Skin of body (tissue), 2 donors: ENCODE measurements around the gene FAAP100. TPM values are rescaled to one million over a fixed set of nuclear protein-coding genes. Genes with fewer than 3 reads are reported as not detected.

Source experiments
- DNase-seq: peaks from one replicate; lab custom pipeline; 2025; lab: John Stamatoyannopoulos, UW
- total RNA-seq: library from RNA; depleted of rRNA; stranded (reverse); fragments of >200 nt; gene quantifications from one replicate; pipeline ENCODE4 v1.2.3, GENCODE V29; 2014

The FAAP100 gene
- total RNA-seq, 1 donor from 2014 or later = 12.4 TPM

DNA sequence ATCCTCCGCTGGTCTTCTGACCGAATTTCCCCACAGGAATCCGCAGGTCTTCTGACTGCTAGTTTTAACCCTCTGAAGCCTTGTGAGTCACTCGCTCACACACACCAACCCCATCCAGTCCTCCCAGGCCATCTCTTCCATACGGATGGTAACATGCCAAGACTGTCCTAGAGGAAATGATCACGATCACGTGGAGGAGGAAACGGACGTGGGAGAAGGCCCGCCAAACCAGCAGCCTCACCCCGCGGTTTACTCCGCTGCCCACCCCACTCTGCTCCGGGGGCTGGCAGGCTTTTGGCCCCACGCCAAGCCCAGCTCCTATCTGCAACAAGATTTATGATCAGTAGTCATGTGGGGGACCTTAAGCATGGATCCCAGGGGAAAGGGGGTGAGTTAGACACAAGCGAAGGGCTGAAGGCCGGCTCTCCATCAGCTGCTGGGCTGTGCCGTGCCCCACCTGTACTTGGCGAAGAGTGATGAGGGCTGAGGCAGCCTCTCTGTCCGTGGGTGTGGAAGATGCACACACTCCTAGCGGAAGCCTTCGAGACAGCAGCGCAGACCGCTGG lies 1.5 kb upstream of the FAAP100 start:
- DNase-seq = no peak

DNA sequence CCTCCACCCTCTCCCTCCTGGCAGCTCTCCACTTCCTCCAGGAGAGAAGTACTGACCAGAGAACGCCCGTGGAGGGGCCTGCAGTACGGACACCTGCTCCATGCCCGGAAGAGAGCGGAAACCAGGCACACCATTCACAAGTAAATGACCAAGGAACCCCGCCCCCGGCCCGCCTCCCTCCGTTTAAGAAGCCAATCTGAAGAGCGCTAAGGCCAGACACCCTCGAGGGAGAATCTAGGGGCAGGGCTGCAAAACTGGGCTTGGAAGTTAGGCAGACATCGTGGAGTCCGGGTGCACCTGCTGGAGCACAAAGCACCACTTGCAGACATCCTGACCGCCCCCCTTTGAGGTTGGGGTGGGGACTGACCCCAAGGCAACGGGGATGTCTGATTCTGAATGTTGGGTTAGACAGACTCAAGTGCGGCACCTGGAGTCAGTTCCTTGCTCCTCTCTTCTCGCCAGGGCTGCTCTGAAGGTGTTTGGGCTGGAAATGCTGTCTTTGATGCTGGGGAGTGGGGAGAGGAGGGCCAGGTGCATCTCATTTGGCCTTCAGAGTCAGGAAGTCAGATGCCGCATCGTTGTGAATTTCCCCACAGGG lies 964 bp upstream of the FAAP100 start:
- DNase-seq = peak; percentile 30

DNA sequence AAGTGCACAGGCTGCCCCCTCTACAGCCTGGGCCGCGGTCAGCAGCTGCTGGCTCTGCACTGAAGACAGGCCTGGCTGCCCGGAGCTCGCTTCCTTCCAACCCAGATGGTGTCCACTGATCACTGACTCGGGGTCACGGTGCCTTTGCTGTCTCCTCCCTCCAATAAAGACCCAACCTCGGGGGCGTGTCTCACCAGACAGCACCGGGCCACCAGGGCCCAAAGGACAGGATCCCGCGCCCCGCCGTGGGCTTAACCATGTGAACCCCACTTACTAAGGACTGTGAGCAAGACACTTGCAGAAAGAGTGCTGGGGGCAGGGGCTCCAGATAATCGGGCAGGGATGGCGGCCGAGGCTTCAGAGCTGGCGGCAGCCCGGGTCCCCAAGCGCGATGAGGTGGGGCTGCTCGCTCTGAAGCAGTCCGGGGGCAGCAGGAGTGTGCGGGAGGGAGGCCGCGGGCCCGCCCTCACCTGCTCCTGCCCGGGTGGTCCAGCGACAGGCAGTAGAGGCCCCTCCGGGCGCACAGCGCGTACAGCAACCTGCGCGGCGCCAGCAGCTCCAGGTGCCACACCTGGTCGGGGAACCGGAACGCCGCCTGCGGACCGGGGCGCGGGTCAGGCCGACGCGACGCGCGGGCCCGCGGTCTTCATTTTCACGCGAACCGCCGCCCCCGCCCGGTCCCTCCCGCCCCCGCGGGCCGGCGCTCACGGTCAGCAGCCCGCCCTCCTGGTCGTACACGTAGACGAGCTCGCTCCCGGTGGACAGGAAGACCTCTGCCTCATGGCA lies 502 bp downstream of the FAAP100 start:
- DNase-seq = no peak

DNA sequence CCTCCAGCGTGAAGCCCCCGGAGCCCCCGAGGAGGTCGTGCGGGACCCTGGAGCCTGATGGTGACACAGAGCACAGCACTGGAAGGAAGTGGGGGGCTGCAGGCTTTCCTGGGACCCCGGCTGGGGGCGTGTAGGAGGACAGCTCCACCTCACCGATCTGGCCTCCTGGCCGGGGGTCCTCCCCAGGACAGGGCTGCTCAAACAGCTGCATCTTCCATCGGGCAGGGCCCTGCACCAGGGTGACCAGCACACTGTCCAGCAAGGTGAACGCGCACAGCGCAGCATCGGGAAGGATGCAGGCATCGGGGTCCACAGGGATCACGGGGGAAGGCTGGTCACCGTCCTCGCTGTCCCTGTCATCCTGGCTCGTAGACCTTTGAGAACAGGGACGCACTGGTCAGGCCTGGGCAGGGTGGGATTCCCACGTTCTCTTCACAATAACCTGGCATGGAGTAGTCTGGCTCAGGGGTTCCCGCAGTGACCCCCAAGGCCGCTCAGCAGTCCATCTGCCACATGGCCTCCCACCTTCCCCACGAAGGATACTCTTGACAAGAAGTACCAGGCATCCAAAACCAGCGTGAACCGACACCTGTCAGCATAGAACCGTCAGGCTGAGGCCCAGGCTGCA lies 1.2 kb downstream of the FAAP100 start:
- DNase-seq = no peak

DNA sequence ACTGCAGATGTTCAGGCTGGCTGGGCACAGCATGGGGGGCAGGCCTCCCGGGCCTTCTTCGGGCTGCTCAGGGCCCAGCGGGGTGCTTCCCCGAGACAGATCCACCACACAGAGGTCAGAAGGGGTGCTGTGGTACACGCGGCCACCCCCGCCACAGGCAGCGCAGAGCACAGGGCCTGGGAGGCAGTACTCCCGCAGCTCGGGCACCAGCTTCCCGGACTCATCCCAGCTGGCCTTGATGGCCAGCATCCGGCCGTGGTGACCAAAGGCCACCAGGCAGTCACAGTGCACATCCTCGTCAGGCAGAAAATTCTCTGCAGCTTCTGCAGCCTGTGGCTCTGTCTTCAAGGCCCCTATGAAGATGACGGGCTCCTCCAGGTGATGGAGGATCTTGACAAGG lies 1.9 kb downstream of the FAAP100 start:
- no peak for DNase-seq

DNA sequence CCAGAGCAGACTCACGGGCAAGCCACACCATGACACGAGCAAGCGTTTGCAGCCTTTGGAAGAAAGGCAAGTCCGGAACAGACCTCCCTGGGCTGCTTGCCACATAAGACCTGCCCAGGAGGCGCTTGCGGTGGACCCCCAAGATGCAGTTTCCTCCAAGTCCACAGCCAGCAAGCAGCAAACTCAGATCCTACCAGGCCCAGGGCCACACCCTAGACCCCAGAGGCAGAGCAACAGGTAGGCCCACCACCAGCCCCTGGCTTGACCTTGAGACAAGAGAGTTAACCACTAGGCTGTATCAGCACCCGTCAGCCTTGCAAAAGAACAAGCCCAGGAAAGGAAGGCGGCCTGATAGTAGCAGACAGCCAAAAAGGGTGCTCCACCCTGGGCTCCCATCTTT lies 2.3 kb downstream of the FAAP100 start:
- no peak for DNase-seq

DNA sequence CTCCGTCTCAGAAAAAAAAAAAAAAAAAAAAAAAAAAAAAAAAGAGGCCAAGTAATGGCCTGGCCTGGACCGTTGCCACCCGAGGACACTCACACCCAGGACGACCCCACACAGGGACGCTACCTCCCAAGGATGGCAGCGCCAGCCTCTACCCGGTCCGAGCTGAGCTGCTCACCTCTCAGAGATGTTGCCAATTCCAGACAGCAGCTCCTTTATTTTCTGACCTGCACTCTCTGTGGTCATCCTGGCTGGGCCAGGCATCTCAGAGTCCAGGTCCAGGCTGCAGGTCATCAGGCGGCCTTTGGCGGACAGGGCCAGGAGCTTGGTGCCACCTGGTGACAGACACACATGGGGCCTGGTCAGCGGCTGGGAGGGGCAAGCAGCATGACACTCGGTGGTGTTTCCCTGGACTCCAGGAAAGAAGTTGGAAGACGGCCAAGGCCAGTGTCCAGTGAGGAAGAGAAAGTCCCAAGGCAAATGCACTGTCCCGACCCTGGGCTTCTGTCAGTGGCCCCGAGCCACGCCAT lies 3.1 kb downstream of the FAAP100 start:
- no peak for DNase-seq

DNA sequence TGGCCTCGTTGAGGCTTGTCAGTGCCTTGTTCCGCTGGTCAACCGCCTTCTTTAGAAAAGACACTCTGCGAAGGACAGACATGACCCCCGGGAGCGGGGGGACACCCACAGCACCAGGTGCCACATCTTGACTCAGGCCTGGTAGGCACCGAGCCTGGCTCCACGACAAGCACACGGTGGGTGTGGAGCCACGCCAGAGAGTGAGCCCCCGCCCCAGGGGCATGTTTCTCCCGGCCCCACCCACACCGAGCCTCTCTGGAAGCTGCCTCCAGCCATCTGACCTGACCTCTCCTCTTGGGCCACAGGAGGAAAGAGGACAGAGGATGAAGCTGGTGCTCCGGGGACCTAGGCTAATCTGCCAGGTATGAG lies 4.6 kb downstream of the FAAP100 start:
- DNase-seq = no peak

DNA sequence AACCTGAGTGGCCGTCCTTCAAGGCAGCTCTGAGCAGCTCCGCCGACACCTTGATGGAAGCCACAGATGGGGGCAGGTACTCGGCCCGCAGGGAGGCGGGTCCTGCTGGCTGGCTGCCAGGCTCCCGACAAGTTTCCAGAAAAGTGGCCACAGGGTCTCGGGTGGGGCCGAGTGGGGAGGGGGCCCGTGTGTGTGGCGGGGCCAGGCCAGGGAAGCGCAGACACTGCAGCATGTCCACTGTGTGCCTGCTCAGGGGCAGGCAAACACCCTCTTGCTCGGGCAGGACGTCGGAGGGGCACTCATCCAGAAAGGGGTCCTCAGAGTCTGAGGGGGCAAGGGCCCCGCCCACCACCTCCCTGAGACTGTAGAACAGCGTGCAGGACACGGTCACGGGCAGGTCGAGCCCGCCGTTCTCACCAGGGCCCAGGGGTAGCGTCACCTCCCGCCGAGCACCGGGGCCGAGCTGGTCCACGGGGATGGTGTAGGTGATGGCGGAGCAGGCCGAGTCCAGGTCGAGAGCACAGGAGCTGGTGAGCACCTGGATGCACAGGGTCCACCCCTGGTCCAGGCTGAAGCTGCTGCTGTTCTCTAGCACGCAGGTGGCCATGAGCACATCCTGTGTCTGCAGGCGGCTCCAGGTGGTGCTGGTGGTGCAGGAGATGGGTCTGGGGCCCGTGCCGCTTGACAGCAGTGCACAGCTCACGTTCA lies 5.1 kb downstream of the FAAP100 start:
- no peak for DNase-seq

DNA sequence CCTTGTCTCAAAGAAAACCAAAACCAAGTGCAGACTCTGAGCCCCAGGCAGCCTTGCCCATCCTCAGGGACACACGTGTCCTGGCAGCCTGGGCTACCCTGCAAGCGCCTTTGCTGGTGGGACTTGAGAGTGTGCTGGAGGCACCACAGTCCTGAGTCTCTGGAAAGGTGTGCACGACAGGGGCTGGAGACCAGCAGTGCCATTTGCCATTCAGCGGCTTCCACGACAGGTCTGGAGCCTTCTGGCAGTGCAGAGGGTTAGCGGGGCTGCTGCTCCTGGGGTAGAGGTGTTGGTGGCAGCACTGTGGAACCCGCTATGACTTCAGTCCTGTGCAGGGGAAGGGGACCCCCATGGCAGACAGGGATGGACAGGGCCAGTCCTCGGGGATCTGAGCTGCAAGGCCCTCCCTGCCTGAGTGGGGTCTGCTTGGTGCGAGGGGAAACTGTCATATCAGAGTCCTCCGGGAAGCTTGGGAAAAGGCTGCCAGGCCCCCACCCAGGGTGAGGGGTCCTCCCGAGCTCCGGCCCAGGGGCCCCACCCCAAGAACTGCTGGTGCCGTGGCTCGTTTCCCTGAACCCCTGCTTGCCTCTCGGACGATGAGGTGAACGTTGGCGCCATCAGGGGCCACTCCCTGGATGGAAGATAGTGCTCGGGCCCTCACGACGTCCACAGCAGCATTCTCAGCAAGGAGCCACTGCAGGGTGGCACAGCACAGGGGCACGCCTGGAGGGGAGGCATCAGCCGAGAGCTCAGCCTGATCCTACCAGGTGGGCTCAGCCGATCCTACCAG lies 6.8 kb downstream of the FAAP100 start:
- DNase-seq = no peak

DNA sequence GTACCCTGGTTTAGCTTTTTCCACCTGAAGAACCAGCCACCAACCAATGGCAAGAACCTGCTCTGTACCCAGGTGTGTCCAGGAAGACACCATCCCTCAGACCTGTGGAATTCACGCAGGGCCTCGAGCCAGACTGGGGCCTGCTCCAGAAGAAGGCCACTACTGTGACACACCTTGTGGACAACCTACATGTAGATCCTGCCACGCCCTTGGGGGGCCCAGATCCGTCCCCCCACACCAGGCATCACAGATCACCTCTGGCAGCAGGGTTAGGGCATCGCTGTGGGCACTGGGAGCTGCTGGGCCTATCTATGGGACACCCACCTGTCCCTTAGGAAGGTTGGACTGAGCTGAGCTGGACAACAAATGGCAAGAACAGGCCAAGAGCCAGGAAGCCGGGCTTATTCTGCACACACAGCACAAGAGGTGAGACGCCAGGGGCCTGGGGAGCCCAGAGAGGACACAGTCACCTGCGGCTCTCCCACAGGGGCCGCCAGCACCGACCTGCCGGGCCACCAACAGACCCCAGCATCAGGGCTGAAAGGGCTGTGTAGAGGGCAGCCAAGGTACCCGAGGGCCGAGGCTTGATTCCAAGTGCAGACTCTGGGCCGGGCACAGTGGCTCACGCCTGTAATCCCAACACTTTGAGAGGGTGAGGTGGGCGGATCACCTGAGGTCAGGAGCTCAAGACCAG lies 7.7 kb downstream of the FAAP100 start:
- DNase-seq = no peak

DNA sequence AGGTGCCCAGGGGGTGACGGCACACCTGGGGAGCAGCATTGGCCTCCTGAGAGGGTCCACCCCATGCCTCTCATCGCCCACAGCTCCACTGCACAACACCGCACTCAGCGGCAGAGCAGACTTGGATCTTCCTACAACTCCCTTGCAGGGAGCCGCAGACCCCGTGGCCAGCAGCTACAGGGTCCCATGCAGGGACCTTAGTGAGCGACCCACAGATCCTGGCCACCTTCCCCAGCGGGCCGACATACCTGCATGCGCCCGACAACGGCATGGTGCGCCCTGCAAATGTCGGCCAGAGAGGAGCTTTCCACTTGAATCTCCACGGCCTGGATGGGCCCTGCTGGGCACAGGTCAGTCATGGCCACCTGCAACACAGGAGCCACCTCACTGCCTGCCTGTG lies 8.4 kb downstream of the FAAP100 start:
- no peak for DNase-seq

DNA sequence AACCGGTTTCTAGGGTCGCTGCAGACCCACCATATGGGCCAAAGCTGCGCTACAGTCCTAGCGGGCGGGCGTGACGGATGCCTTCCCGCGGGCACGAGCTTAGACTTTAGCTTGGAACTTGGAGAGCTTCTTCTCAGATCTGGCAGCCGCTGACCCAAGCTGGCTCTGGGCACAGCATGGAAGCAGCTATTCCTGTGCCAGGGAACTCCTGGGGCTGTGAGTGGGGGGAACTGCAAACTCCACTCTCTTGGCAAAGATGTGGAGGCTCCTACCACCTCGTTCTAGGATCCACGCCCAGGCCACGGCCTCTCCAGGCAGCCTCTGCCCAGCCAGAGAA lies 8.8 kb downstream of the FAAP100 start:
- DNase-seq = no peak

DNA sequence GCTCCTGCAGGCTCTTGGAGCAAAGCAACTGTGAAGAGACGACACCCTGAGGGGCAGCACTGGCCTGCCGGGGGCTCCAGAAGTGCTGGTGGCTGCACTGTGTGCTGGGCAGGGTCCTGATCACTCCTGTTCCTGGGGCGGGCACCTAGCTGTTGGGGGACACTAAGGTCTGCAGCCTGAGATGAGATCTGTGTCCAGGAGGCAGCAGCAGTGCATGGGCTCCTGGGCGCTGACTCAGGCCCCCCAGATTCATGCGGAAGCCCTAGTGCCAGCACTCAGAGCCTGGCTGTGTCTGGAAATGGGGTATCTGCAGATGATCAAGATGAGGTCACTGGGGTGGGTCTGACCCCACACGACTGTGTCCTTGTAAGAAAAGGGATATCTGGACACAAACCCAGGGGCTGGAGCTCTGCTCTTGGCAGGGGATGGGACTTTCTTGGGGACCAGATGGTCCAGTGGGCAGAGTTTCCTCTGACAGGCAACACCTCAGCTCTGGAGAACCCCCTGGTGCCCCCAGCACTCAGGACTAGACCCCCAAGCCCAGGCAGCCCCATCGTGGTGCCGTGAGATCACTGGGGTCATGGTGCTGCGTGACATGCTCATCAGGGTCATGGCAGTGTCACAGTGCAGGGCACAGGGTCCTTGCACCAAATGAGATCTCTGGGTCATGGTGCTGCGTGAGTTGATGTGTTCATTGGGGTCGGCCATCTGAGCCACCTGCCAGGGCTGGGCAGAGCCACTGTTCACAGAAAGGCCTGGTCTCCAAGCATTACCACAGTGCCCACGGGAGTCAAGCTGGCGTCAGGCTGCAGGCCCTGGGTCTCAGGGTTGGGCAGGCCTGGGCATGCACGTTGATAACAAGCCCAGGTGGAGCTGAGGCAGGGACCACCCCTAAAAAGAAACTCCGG lies 9.5 kb downstream of the FAAP100 start:
- DNase-seq = no peak

DNA sequence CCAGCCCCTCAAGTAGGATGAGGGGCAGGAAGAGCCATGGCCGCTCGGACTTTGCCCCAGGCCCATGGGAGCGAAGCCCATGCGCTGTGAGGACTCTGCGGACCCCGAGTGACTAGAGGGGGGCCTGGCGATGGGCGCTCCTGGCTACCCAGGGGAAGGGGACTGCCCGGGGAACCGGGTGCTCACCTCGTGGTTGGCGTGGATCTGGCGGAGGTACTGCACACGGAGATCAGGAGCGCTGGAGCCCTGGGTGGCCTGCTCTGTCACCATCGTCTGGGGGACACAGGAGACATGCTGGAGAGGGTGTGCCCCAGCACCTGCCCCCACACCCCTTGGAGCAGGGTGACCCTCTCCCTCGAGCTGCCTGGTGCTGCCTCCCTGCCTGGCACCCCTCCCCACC lies 11.0 kb downstream of the FAAP100 start:
- no peak for DNase-seq

DNA sequence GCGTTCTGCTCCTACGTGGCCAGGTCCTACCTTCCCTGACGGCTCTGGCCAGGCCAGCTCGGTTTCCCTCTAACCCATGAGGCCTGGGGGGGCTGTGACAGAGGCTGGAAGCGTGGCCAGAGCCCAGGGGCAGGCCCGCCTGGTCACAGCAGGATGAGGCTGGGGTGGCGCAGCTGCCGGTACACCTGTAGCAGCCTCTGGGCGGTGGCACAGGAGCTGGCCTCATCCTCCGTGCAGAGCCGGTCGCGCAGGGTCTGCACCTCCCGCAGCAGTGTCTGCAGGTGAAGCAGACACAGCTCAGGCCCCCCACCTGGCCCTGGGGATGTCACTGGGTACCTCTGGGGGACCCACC lies 11.5 kb downstream of the FAAP100 start:
- no peak for DNase-seq

DNA sequence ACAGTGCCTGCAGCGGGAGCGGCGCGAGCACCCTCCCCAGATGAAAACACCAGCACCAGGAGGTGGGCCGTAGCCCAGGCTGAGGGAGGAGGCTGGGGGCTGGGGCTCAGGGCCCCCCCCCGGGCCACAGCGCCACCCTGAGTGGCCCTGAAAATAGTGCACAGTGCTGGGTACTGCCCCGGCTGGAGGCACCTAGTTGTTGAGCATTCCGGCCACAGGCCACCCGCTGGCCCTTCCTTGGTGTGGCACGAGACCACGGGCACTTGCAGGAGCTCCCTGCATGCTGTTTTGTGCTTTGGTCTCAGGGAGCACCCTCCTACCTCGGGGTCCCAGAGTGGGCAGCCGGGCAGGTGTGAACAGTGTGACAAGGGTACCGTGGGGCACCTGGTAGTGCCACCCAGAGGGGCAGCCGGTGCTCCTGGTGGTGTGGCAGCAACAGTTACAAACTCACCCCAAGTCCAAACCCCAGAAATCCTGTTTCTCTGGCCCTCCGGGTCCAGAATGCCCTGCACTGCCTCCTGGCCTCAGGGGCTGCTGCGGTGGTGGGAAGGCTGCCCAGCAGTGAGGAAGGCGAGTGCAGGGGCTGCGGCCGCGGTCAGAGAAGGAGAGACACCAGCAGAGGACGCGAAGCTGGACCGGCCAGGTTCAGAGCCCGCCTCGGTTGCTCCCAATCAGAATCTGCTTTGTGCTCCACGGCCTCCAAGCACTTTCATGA lies 12.0 kb downstream of the FAAP100 start:
- DNase-seq = no peak

DNA sequence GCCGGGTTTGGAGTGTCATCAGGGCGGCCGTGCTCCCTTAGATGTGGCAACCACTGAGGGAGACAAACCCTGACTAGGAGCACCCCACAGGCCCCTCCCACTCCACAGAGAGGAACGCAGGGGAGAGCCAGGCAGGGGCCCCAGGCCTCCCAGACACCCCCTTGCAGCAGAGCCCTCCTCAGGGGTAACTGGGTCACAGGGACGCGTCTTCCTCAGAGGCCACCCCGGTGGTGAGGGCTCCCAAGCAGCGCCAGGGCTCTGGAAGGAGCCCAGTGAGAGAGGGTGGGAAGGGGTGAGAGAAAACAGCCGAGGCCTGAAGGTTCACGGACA lies 12.6 kb downstream of the FAAP100 start:
- DNase-seq = no peak
